Astrocyte of the cerebellum (primary cell): ENCODE measurements around the gene BBS9.
"Not testable (repeated sequence)": the region's sequence is repeated elsewhere in the genome, so short reads cannot be mapped to it uniquely, and the experiment has no call there.

Source experiments
- DNase-seq: peaks from one replicate; pipeline ENCODE4 v3.0.0-alpha.2; 2011; ENCODE audit warnings: low read depth
- H3K4me3 ChIP-seq: 2 replicates; pipeline ENCODE4 v1.5.1; 2011; ENCODE audit warnings: mild to moderate bottlenecking, low read depth, low read length, moderate library complexity
- CTCF ChIP-seq: IDR thresholded peaks from 2 replicates; pipeline ENCODE4 v1.5.1; 2012; ENCODE audit warnings: low read length, low read depth, moderate library complexity, mild to moderate bottlenecking; ENCODE audit errors: missing control alignments
- in situ Hi-C: cut with HindIII; loops from 2 replicates; pipeline ENCODE4 v1.10.0; 2017; ENCODE audit warnings: low sequenced_read_pairs

The BBS9 gene

GRCh38 chr7:33200282-33200681 is 70.9 kb downstream of the BBS9 start:
- no peak for TF ChIP-seq CTCF
- in situ Hi-C loops, result no loop called here
- H3K4me3 ChIP-seq, result no peak overlapping the region
- no peak for DNase-seq

- H3K4me3 ChIP-seq, result no peak overlapping the region
- no peak for DNase-seq
- in situ Hi-C loops, result no loop called here
- no peak for TF ChIP-seq CTCF
Measured at GRCh38 chr7:33201821-33202220, 72.5 kb downstream of the BBS9 start.

- TF ChIP-seq CTCF, result no peak
- in situ Hi-C loops, result no loop called here
- H3K4me3 ChIP-seq, result no peak overlapping the region
- no peak for DNase-seq
Measured at GRCh38 chr7:33210958-33211357, 81.6 kb downstream of the BBS9 start.

- H3K4me3 ChIP-seq, result no peak overlapping the region
- no peak for TF ChIP-seq CTCF
- in situ Hi-C loops, result no loop called here
- DNase-seq, result no peak
Measured at GRCh38 chr7:33212144-33212543, 82.8 kb downstream of the BBS9 start.

GRCh38 chr7:33215992-33216391 is 86.6 kb downstream of the BBS9 start:
- in situ Hi-C loops, result no loop called here
- no peak for DNase-seq
- TF ChIP-seq CTCF, result no peak
- H3K4me3 ChIP-seq, result no peak overlapping the region

GRCh38 chr7:33217595-33217994 is 88.2 kb downstream of the BBS9 start:
- no peak for DNase-seq
- H3K4me3 ChIP-seq, result no peak overlapping the region
- in situ Hi-C loops, result no loop called here
- TF ChIP-seq CTCF, result no peak

GRCh38 chr7:33218841-33219535 is 89.6 kb downstream of the BBS9 start:
- H3K4me3 ChIP-seq, in situ Hi-C loops, DNase-seq: not testable (repeated sequence)
